Measurements from ENCODE around the gene PLEKHG7.
"Not testable (repeated sequence)": the region's sequence is repeated elsewhere in the genome, so short reads cannot be mapped to it uniquely, and the experiment has no call there.

The PLEKHG7 gene, protein sequence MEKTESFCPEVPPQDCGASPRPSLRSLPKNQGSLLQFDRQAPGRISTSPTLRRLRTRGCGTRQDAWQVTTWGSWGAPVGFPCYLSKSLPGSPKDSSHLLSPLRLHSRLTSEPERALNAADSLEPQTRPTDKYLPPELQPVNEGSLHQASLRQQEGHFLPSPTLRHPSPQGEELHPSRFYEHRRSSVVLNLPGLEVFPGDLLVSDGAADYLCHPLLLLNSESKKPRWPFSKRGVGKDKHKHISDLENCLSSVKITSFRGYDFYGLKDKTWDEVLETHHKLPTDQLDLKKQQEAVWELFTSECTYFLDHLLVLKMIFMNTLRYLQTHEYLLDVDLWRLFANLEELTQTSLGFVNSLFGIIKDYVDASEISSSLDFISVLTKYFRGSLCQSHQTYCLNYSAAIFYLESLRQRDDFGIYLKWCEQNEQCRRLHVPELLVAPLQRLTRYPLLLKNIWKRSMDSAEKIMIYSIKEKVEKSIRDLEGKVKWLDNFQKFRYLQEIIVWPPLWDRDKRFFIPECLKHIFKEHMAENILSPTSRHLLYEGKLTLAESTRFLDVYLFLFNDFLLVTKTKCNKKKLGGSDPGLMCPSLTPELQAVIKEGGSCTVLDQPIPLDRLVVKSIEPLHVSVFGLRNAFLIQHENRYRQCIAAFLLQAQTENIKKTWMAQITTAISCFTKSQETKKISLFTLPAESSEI

DNA sequence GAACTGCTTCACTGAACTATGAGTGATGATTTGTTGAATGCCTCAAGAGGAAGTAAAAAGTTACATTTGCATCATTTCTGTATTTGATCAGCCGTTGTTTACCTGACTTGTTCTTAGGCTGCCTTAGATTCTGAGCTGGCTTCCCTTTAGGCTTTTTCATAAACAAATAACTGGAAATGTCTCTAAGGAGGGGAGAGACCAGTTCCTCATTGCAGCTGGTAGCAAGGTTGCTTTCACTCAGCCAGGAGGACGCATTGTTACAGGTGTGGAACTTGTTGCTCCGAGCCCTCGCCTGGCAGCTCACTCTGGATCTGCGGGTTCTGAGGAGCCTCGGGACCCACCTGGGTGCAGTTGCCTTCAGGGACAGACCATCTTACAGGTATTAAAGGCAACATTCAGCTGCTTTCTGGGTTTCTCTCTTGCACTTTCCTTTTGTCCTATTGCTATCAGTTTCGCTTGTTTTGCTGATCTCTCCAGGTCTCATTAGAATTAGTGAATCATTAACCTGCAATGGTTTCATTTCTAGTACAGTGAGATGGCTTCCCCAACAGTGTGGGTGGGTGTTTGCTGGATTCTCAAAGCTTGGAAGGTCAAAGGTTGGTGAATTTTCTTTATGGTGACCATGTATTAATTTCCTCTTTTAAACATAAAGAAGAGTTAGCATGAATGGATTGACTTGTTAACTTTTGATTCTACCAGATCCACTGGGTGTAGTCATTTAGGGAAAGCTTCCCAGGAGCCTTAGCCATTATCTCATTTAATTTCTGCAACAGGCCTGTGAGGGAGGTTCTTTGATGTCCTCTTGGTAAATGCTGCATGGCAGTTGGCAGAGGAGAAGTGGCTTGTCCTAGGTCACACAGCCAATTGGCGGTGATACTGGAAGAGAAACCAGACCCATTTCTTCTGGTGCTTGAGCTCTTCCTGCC lies at the start of gene PLEKHG7:
Gene PLEKHG7 (plus strand): TSS at position 236 of the 926 bp plus-strand sequence. CDS start 3,643 bp downstream, outside the sequence.
- DNase-seq (ENCODE audit: extremely low read depth in 1 of 2, low read depth in 1 of 2) = no peak

DNA sequence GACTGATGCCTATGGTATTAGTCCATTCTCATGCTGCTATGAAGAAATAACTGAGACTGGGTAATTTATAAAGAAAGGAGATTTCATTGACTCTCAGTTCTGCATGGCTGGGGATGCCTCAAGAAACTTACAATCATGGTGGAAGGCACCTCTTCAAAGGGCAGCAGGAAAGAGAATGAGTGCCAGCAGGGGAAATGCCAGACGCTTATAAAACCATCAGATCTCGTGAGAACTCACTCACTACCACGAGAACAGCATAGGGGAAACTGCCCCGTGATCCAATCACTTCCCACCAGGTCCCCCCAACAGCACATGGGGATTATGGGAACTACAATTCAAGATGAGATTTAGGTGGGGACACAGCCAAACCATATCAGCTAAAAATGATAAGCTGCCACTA lies 48.5 kb upstream of the PLEKHG7 start:
- DNase-seq (ENCODE audit: extremely low read depth in 1 of 2, low read depth in 1 of 2) = not testable (repeated sequence)

DNA sequence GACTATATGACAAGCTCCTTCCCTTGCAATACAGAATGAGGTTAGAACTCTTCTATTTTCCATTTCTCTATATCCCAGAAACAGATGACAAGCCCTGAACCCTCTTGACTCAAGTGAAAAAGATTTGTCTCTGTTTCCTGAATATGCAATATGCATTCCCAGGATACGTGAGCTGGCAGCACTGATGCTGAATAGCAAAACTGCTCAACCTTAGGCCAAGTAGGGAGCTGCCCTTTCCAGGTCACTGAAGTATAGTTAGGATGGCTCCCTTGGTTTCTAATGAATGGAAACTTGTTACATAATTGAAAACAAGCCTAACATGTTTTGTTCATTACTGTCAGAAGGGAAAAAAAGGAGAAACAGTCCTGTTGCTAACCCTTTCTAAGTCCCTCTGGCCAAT lies 47.9 kb upstream of the PLEKHG7 start:
- DNase-seq (ENCODE audit: extremely low read depth in 1 of 2, low read depth in 1 of 2) = no peak

DNA sequence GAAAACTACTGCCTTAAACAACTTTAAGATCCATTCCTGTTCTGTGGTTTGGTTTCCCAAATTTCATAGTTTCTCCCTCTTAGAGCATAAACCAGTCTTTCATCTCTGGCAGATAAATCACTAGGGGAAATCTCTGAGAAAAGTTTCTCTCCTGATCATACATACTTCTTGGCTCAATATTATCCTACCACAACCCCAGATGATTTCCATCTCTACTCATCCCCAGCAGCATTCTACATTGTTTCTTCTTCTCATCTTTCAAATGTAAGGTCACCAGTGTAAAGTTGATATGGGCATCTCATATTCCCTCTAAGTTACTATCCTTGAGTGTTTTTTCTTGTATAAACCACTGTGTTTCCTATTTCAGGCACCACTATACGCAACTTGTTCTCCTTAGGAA lies 45.9 kb upstream of the PLEKHG7 start:
- no peak for DNase-seq (ENCODE audit: extremely low read depth in 1 of 2, low read depth in 1 of 2)

DNA sequence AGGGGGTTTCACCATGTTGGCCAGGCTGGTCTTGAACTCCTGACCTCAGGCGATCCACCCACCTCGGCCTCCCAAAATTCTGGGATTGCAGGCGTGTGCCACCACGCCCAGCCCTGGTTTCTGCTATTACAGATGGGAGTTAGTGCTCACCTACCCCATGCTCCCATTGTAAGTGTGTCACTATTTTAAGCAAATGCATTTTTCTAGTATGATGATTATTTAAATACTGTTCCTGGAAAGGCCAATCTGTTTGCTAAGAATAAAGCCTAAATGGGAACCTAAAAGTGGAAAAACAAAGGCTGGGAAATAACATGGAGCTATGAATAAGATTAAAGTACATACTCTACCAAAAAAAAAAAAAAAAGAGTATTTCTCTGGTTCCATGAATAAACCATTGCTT lies 45.0 kb upstream of the PLEKHG7 start:
- DNase-seq (ENCODE audit: extremely low read depth in 1 of 2, low read depth in 1 of 2) = no peak

DNA sequence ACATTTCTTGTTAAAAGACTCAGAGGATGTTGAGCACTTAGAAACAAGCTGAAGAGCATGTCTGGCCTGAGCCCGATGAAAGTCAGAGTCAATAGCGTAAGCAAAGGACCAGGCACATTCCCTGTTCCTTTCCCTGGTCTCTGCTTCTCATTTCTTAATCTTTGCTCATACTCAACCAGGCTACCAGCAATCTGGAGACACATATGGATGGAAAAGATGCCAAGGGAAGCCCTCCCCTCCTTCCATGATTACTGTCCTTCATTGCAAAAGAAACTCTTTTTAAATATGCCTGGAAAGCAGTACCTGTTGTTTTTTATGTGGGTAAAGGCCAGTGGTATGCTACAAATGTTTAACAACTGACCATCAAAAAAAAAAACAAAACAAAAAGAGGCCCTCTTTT lies 44.2 kb upstream of the PLEKHG7 start:
- DNase-seq (ENCODE audit: extremely low read depth in 1 of 2, low read depth in 1 of 2) = no peak

DNA sequence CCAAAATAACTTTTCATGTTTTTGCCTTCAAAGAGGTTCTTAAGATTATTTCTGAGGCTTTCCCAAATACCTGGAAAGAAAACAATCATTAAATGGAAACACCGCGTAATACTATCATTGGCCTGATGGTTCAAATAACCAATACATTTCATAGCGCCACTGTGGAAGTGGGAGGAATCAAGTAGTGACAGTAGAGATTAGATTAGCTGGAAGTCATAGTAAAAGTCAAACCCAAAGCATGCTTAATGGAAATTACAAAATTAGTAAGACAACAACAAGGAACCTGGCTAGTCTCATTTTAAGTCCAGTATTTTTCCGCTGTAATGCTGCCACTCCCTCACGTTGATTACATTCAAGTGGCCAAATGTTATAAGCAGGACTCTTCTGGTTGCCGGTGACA lies 41.5 kb upstream of the PLEKHG7 start:
- DNase-seq (ENCODE audit: extremely low read depth in 1 of 2, low read depth in 1 of 2) = no peak

DNA sequence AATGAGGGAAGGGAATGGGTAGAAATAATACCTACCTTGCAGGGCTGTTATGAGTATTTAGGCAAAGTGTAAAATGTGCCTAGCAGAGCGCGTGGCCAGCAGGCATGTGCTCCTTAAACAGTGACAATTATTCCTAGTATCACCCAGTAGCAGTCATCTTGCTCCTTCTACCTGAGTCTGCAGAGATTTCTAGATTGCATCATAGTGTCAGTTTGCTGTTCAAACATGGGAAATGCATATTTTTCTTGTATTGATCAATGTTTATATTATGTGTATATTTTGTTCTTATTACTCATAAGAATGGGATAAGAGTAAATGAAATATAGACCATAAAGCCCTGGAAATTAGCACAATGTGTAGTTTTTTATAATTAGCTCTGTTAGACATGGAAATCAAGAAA lies 37.3 kb upstream of the PLEKHG7 start:
- no peak for DNase-seq (ENCODE audit: extremely low read depth in 1 of 2, low read depth in 1 of 2)

DNA sequence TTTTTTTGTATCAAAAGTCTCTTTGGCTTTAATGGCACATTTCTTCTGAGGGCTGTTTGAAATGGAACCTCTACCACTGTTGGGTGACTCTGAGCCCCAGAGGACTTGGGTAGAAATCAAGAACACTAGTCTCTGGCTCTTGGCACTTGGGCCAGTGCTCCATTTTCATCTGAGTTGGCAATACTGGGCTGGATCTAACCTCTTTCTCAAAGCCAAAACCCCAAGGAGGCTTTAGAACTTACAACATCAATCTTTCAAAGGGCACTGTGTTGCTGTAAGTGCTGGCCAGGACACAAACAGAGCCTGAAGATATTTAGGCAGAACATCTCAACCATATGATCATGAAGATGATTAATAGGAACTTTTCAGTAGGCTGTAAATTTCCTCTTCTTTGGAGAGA lies 34.0 kb upstream of the PLEKHG7 start:
- no peak for DNase-seq (ENCODE audit: extremely low read depth in 1 of 2, low read depth in 1 of 2)

DNA sequence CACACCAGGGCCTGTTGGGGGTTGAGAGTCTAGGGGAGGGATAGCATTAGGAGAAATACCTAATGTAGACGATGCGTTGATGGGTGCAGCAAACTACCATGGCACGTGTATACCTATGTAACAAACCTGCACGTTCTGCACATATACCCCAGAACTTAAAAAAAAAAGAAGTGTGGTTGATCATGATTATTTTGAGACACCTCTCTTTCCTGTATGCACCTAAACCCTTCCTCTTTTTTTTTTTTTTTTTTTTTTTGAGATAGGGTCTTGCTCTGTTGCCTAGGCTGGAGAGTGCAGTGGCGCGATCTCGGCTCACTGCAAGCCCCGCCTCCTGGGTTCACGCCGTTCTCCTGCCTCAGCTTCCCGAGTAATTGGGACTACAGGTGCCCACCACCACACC lies 31.3 kb upstream of the PLEKHG7 start:
- not testable (repeated sequence) for DNase-seq (ENCODE audit: extremely low read depth in 1 of 2, low read depth in 1 of 2)

DNA sequence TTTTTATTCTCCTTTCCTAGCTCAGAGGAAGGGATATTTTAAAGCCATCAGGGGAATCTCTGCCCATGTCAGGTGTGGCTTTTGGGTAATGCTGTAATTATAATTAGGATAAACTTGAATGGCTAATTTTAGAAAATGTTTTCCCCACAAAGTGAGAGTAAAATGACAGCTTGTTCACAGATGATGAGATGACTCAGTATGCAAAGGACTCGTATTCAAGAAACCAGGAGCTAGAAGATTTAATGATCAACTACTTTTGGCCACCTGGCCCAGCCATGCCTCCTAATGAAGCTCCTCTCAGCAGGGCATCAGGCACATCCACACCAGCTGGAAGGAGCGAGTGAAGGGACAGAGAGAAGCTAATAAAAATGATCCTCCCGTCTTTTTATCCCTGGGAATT lies 29.0 kb upstream of the PLEKHG7 start:
- DNase-seq (ENCODE audit: extremely low read depth in 1 of 2, low read depth in 1 of 2) = no peak

DNA sequence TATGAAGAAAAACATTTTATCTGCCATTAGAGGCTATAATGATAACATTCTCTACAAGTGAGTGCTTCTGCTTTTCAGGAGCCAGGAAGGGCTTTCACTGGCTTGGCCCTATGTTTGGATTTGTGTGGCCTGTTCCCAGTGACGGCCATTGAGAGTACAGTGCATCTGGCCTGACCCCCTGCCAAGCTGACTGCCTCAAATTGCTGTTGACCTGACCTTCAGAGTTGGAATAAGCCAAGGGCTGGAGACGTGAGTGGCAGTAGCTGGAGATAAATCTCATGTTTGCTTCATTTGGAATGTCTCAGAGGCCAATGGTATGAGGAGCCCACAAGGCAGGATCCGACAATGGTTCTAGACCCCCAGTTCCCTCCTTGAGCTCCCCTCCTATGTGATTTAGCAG lies 28.3 kb upstream of the PLEKHG7 start:
- no peak for DNase-seq (ENCODE audit: extremely low read depth in 1 of 2, low read depth in 1 of 2)

DNA sequence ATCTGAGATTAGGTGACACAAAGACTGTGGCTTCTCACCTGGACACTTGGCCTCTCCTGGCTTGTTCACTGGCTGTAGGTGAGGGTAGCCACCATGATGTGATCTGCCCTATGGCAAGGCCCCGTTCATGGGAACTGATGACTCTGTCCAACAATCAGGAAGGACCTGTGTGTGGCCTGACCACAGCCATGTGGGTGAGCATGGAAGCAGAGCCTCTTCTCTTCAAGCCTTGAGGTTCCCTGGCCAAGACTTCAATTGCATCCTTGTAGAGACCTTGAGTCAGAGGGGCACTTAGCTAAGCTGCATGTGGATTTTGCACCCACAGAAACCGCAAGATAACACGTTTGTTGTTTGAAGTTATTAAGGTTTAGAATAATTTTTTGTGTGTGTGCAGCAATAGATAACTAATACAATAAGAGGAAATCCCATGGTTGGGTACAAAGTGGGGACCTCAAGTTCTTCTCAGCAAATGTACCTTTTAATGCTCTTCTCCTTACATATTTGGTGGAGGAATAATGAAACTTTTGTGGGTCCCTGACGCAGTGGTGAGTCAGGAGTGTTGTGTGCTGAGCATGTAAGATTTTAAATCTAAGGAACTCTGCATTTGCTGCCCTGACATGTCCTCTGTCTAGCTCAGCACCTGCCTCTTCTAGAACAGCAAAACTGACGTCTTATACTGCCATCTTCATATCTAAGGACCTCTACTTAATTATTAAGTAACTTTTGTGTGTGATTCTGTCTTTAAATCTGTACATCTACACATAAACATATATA lies 27.5 kb upstream of the PLEKHG7 start:
- no peak for DNase-seq (ENCODE audit: extremely low read depth in 1 of 2, low read depth in 1 of 2)

DNA sequence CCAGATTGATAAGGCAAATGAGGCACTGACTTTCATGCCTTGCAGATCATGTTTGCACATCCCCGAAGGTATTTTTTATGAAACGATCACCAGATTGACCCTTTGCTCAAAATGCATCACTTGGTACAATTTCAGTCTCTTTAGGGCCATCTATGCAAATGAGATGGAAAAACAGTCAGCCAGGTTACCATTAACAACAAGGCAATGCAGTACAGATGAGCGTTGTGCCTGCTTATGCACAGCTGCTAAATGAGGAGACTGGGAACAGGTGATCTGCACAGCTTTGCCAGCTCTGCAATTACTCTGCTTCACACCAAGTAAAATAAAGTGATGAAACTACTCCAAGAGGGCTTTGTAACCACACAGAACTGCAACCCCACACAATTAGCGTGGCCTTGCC lies 26.1 kb upstream of the PLEKHG7 start:
- DNase-seq (ENCODE audit: extremely low read depth in 1 of 2, low read depth in 1 of 2) = no peak

DNA sequence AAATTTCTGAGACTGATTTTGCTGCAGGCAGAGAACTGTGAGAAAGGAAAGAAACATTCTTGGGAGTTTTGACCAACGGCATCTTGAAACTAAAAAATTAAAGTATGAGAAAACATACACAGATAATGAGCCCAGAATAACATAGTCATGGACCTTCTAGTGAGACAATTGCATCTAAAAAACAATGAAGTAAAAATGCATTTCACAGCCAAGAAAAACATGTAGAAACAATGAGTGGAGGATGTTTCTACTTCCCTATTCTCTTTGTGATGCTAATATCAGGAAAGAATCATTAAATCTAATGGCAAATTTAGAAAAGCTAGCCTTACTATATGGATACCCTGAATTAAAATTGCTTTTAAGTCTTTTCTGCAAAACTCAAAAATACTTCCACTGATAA lies 12.2 kb upstream of the PLEKHG7 start:
- DNase-seq (ENCODE audit: extremely low read depth in 1 of 2, low read depth in 1 of 2) = no peak

DNA sequence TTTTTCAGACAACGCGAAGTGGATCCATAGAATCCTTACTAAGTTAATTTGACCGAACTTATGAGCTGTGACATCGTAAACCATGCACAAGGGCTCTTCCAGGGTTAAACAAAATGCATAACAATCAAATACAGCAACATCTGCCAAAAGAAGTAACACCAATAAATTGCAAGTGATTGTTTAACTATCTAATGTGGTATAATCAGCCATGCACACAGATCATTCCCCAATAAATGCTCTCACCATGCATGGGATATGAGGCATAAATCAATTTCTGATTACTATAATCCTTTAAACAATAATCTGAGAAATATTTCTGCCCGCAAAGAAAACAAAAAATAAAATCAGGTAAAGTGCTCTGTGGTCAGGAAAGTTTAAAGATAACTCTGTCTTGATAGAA lies 7.7 kb upstream of the PLEKHG7 start:
- DNase-seq (ENCODE audit: extremely low read depth in 1 of 2, low read depth in 1 of 2) = no peak

DNA sequence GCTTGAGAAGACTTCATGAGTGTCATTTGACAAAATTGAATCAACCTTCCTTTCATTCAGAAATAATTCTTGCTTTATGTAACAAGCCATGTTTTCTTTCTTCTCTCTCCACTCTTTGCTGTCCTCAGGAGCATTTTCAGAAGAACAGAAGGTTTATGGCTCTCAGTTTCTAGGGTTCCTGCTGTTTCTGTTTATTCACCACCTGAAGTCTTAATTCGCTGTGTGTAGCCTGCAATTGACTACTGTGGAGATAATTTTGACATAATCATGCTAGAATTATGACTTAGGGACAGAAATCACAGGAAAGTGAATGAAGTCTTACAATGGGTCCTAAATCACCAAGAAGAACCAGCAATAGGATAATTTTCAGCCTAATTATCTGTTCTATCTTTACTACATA lies 7.2 kb upstream of the PLEKHG7 start:
- no peak for DNase-seq (ENCODE audit: extremely low read depth in 1 of 2, low read depth in 1 of 2)

DNA sequence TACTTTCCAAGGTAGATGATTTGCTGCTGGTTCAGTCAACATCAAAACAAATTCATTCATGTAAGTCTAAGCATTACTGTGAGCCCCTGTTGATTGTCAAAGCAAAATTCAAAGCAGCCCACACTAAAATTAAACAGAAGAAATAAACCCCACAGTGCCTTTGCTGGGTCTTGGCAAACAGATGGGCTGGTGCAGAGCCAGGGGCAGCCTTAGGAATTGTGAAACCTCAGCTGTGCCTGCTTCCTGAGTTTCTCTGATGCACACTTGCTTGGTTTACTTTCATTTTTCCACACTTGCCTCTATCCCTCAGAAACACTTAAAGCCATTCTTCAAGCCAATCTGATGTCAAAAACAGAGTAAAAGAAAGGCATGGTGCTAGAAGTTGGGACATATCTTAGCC lies 6.6 kb upstream of the PLEKHG7 start:
- DNase-seq (ENCODE audit: extremely low read depth in 1 of 2, low read depth in 1 of 2) = no peak

DNA sequence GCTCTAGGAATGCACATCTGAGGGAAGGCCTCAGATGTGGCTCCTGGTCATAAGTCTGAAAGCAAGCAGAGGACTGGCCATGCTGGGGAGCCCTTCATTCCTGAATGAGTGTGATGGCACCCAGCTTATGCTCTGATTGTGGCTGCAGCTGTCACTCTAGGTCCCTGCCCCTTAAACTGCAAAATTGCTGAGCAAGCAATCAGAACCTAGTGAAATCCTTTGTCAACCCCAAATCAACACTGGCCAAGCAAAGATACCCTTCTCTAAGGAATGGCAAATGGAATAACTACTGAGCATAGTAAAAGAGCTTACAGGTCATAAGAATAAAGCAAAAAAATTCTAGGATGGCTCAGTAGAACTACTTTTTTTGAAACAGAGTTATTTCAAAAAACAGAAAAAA lies 4.3 kb upstream of the PLEKHG7 start:
- no peak for DNase-seq (ENCODE audit: extremely low read depth in 1 of 2, low read depth in 1 of 2)

DNA sequence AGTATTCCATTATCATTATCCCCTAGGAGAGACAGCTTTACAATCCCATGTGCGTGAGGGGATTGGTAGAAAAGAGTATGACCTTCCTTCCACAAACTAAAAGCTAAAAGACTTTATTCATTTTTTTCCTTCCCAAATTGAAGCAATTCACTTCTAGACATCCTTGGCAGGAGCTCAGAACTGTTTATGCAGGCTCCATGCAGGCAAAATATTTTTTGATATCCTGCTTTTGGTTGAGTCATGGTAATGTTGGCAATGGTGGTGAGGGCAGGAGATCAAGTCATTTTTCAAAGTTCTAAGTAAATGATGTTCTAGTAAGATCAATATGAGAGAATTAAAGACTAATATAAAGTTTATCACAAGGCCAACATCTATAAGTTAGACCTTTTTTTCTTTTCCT lies 1.3 kb upstream of the PLEKHG7 start:
- DNase-seq (ENCODE audit: extremely low read depth in 1 of 2, low read depth in 1 of 2) = no peak

DNA sequence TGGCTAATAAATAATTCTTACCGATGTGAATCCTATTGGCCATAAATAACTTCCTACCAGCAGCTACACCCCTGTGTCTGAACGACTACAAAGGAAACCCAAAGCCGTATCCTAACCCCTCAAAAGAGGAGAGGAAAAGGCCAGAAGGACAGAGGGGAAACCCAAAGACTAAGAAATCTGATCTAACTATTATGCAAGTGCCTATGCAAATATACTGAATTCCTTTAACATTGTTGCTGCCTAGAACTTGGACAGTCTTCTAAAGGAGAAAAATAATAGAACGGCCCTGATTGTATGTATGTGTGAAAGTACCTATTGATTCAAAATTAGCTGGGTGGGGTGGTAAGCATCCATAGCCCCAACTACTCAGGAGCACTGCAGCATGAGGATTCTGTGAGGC lies 997 bp downstream of the PLEKHG7 start:
- no peak for DNase-seq (ENCODE audit: extremely low read depth in 1 of 2, low read depth in 1 of 2)
